Natural killer cell (primary cell): ENCODE measurements around the gene TNFSF12. TPM values are rescaled to one million over a fixed set of nuclear protein-coding genes. Genes with fewer than 3 reads are reported as not detected.

Experiments used
- ATAC-seq, 3 donors: fragments of 150-1000 bp in 2 of 3; fragments of 200-7000 bp in 1 of 3; cut with Tn5 transposase; 1 replicate in 1 of 3; 2 replicates in 2 of 3; pipeline ENCODE4 v1.10.0; 2021; ENCODE audit warnings: mild to moderate bottlenecking in 2 of 3, moderate library complexity in 2 of 3
- DNase-seq, 2 donors: peaks; one replicate each; pipeline versions ENCODE4 v3.0.0 to v3.0.0-alpha.2; 2013 to 2021; ENCODE audit warnings: mixed read lengths in 1 of 2
- H3K27ac ChIP-seq: one replicate; pipeline ENCODE4 v1.5.1; 2013; ENCODE audit warnings: mild to moderate bottlenecking, low read length
- H3K27me3 ChIP-seq: one replicate; pipeline ENCODE4 v1.6.1; 2013; ENCODE audit warnings: low read length; ENCODE audit not compliant: control insufficient read depth, insufficient read depth
- H3K36me3 ChIP-seq: one replicate; pipeline ENCODE4 v1.6.1; 2013; ENCODE audit warnings: low read length; ENCODE audit not compliant: control insufficient read depth, insufficient read depth
- H3K4me1 ChIP-seq: one replicate; pipeline ENCODE4 v1.6.1; 2013; ENCODE audit warnings: low read length; ENCODE audit not compliant: control insufficient read depth, insufficient read depth
- H3K4me3 ChIP-seq: one replicate; pipeline ENCODE4 v1.5.1; 2013; ENCODE audit warnings: low read length
- H3K9me3 ChIP-seq: one replicate; pipeline ENCODE4 v1.6.1; 2013; ENCODE audit warnings: low read length; ENCODE audit not compliant: control insufficient read depth, insufficient read depth
- H3K27ac Mint-ChIP-seq, 2 donors: one replicate each; pipeline ENCODE4 v1.8.0; 2022; ENCODE audit warnings: mild to moderate bottlenecking in 2 of 2, mixed read lengths in 2 of 2, moderate library complexity in 1 of 2
- H3K27me3 Mint-ChIP-seq, 2 donors: one replicate each; pipeline ENCODE4 v1.8.0; 2022; ENCODE audit warnings: low read depth in 2 of 2, mixed read lengths in 2 of 2
- H3K36me3 Mint-ChIP-seq: one replicate; pipeline ENCODE4 v1.8.0; 2022; ENCODE audit warnings: mixed read lengths
- H3K4me1 Mint-ChIP-seq, 2 donors: one replicate each; pipeline ENCODE4 v1.8.0; 2022; ENCODE audit warnings: mixed read lengths in 2 of 2
- H3K4me3 Mint-ChIP-seq: one replicate; pipeline ENCODE4 v1.8.0; 2022; ENCODE audit warnings: mild to moderate bottlenecking, moderate library complexity, mixed read lengths
- H3K9me3 Mint-ChIP-seq, 2 donors: one replicate each; pipeline ENCODE4 v1.8.0; 2022; ENCODE audit warnings: mixed read lengths in 2 of 2
- CTCF ChIP-seq: fragments of 200-600 bp; IDR thresholded peaks from one replicate; pipeline ENCODE4 v1.8.0; 2022; ENCODE audit warnings: antibody characterized with exemption
- WGBS: methylation state at CpG from one replicate; pipeline ENCODE4 v1.1.7; 2013; ENCODE audit warnings: missing lambda C conversion rate; ENCODE audit not compliant: insufficient coverage; 5-methylcytosine and 5-hydroxymethylcytosine counted together
- intact Hi-C: fragments of 100-400 bp; cut with micrococcal nuclease; formaldehyde crosslinking; loops from one replicate; pipeline ENCODE4 v1.14.2; 2022
- total RNA-seq, 4 donors: library from RNA; stranded (reverse); fragments of 120-200 nt in 1 of 4; gene quantifications; one replicate each; pipeline versions ENCODE4 v1.2.3 to v1.2.4, GENCODE V29; 2013 to 2022

TNFSF12 gene
- total RNA-seq, 3 donors from 2014 or later (not counting 1 experiment from before 2014, with no cell fraction given) = 49.1 to 62.6 (median 60.3) TPM

GRCh38 chr17:7560172-7561027 lies 11.5 kb downstream of the TNFSF12 start:
- Histone ChIP-seq H3K9me3 (no peaks in the 10 kb centered on the region), H3K36me3 (peaks cover 16% of the 10 kb centered on the region), H3K4me3 (no peak overlapping the region), H3K27me3 (no peaks in the 10 kb centered on the region), H3K27ac (peak overlapping the region; percentile 93), H3K4me1 (peaks cover 54% of the 10 kb centered on the region)
- WGBS = 44% methylated on average over 18 of the region's 22 CpGs
- H3K27me3 Mint-ChIP-seq = no peaks in the 10 kb centered on the region
- intact Hi-C loops = loop anchor here (1.0 to 5.0 kb wide), 8 partner anchors 12 to 308 kb away; partner anchors contain the start of genes CTDNEP1, ELP5, POLR2A and TMEM102
- peak overlapping the region; percentile 97 to 99 for H3K27ac Mint-ChIP-seq
- peaks cover 25 to 38% of the 10 kb centered on the region in 2 donors for H3K4me1 Mint-ChIP-seq
- DNase-seq (peak in 1 of 2 donors; percentile 74), ATAC-seq (peak; percentile 20 to 48 (median 22))
- H3K9me3 Mint-ChIP-seq = no peaks in the 10 kb centered on the region
- TF ChIP-seq CTCF = no peak
- H3K4me3 Mint-ChIP-seq = peak overlapping the region; percentile 98
- H3K36me3 Mint-ChIP-seq = no peaks in the 10 kb centered on the region

GRCh38 chr17:7561028-7561575 lies 12.2 kb downstream of the TNFSF12 start:
- H3K27ac Mint-ChIP-seq = peak overlapping the region; percentile 97 to 99
- peak overlapping the region; percentile 93 for H3K27ac ChIP-seq
- intact Hi-C loops = loop anchor here (1.0 to 5.0 kb wide), 8 partner anchors 11 to 309 kb away; partner anchors contain the start of genes CTDNEP1, ELP5, POLR2A and TMEM102
- H3K27me3 ChIP-seq = no peaks in the 10 kb centered on the region
- H3K36me3 ChIP-seq = peaks cover 20% of the 10 kb centered on the region
- peaks cover 22 to 35% of the 10 kb centered on the region in 2 donors for H3K4me1 Mint-ChIP-seq
- no peaks in the 10 kb centered on the region for H3K9me3 Mint-ChIP-seq
- DNase-seq (peak; percentile 80 to 89), ATAC-seq (peak; percentile 69 to 86 (median 75))
- no peaks in the 10 kb centered on the region for H3K36me3 Mint-ChIP-seq
- peak overlapping the region; percentile 67 for H3K4me3 ChIP-seq
- H3K9me3 ChIP-seq = no peaks in the 10 kb centered on the region
- WGBS = 2% methylated on average over 32 of the region's 32 CpGs
- TF ChIP-seq CTCF = peak; percentile 75
- no peaks in the 10 kb centered on the region for H3K27me3 Mint-ChIP-seq
- H3K4me1 ChIP-seq = peaks cover 53% of the 10 kb centered on the region
- peak overlapping the region; percentile 98 for H3K4me3 Mint-ChIP-seq

- DNase-seq = peak; percentile 90 to 97
- Mint-ChIP-seq H3K27ac (peak within 1 kb of the TSS; percentile 97 to 99), H3K9me3 (no peaks in the 10 kb centered on the region), H3K27me3 (no peaks in the 10 kb centered on the region), H3K4me3 (peak within 1 kb of the TSS; percentile 98), H3K36me3 (no peaks in the 10 kb centered on the region), H3K4me1 (peaks cover 22 to 35% of the 10 kb centered on the region in 2 donors)
- peaks cover 53% of the 10 kb centered on the region for H3K4me1 ChIP-seq
- intact Hi-C loops = loop anchor here (1.0 to 5.0 kb wide), 8 partner anchors 11 to 309 kb away; partner anchors contain the start of genes CTDNEP1, ELP5, POLR2A and TMEM102
- peak within 1 kb of the TSS; percentile 93 for H3K27ac ChIP-seq
- peak; percentile 80 to 90 (median 87) for ATAC-seq
- WGBS = under 1% methylated on average over 82 of the region's 82 CpGs
- H3K4me3 ChIP-seq = peak within 1 kb of the TSS; percentile 67
- H3K27me3 ChIP-seq = no peaks in the 10 kb centered on the region
- no peaks in the 10 kb centered on the region for H3K9me3 ChIP-seq
- peaks cover 20% of the 10 kb centered on the region for H3K36me3 ChIP-seq
- no peak for TF ChIP-seq CTCF
Measured at GRCh38 chr17:7561589-7562207, 12.8 kb downstream of the TNFSF12 start, which contains the start of gene SENP3. Gene SENP3 (plus strand): TSS chr17:7561919. CDS start chr17:7563077, 1,158 bp downstream.
